H1 (cell line): Measurements from ENCODE around the gene STIM1. TPM values are rescaled to one million over a fixed set of nuclear protein-coding genes. Genes with fewer than 3 reads are reported as not detected.

Source experiments
- CBX8 ChIP-seq: fragments of 300-800, 300-1000 bp; sonication (generic); IDR thresholded peaks from 2 replicates; pipeline ENCODE4 v1.7.1; 2016; ENCODE audit warnings: low read depth, low read length, borderline replicate concordance
- EP300 ChIP-seq, 2 experiments: IDR thresholded peaks; 1 replicate in 1 of 2; 2 replicates in 1 of 2; pipeline ENCODE4 v1.6.1; 2011 to 2012; ENCODE audit warnings: low read depth in 2 of 2, low read length in 2 of 2, mild to moderate bottlenecking in 2 of 2, borderline replicate concordance in 1 of 2, inconsistent platforms in 1 of 2, moderate library complexity in 1 of 2
- HDAC2 ChIP-seq, 2 experiments: fragments of 300-600 bp in 1 of 2; sonication (generic) in 1 of 2; IDR thresholded peaks; 2 replicates each; pipeline ENCODE4 v1.6.1; 2011 to 2012; ENCODE audit warnings: low read depth in 2 of 2, low read length in 2 of 2, mild to moderate bottlenecking in 2 of 2, moderate library complexity in 2 of 2, borderline replicate concordance in 1 of 2, inconsistent platforms in 1 of 2
- RAD21 ChIP-seq, 2 experiments: IDR thresholded peaks in 1 of 2; conservative IDR thresholded peaks in 1 of 2; 2 replicates each; pipeline ENCODE4 v1.6.1; 2011; ENCODE audit warnings: low read depth in 2 of 2, low read length in 2 of 2, improper control_type of control experiment in 1 of 2, inconsistent platforms in 1 of 2, mild to moderate bottlenecking in 1 of 2, moderate library complexity in 1 of 2
- RFX5 ChIP-seq: IDR thresholded peaks from 2 replicates; pipeline ENCODE4 v1.6.1; 2011; ENCODE audit warnings: low read depth, low read length, improper control_type of control experiment, borderline replicate concordance
- YY1 ChIP-seq: IDR thresholded peaks from 2 replicates; pipeline ENCODE4 v1.6.1; 2011; ENCODE audit warnings: low read depth, mild to moderate bottlenecking, low read length
- polyA plus RNA-seq, 7 experiments: library from polyadenylated mRNA; depleted of rRNA in 3 of 7; stranded (reverse) in 5 of 7; unstranded in 2 of 7; fragments of >200 nt in 5 of 7; fragments of 200-250 nt in 2 of 7; gene quantifications; 1 replicate in 5 of 7; 2 replicates in 1 of 7; 4 replicates in 1 of 7; pipeline versions ENCODE4 v1.2.1 to v1.2.3, GENCODE V29; 2011 to 2013; ENCODE audit warnings: missing spikeins in 2 of 7, mixed read lengths in 2 of 7
- total RNA-seq: library from RNA; stranded (reverse); fragmentation: NEBNext Ultra II Directional; extraction: Animal tissue kit (Norgen Biotek cat#: 25700); gene quantifications from 2 replicates; pipeline ENCODE4 v1.2.1, GENCODE V29; 2021
- TF ChIP-seq, protein P1 (sequence below): fragments of 300-600 bp; sonication (generic); IDR thresholded peaks from 2 replicates; pipeline ENCODE4 v1.7.1; 2012; ENCODE audit warnings: low read length, moderate library complexity, mild to moderate bottlenecking, inconsistent platforms; ENCODE audit not compliant: insufficient replicate concordance

The STIM1 gene
- total and polyA plus RNA-seq, 2 of the 8 experiments (the other 6 are each of a cell fraction or from before 2014, with no cell fraction given) = 11.1 to 12.2 TPM

GRCh38 chr11:4054643-4055042, 199.2 kb downstream of the STIM1 start (continued):
- TF ChIP-seq, protein P1, sequence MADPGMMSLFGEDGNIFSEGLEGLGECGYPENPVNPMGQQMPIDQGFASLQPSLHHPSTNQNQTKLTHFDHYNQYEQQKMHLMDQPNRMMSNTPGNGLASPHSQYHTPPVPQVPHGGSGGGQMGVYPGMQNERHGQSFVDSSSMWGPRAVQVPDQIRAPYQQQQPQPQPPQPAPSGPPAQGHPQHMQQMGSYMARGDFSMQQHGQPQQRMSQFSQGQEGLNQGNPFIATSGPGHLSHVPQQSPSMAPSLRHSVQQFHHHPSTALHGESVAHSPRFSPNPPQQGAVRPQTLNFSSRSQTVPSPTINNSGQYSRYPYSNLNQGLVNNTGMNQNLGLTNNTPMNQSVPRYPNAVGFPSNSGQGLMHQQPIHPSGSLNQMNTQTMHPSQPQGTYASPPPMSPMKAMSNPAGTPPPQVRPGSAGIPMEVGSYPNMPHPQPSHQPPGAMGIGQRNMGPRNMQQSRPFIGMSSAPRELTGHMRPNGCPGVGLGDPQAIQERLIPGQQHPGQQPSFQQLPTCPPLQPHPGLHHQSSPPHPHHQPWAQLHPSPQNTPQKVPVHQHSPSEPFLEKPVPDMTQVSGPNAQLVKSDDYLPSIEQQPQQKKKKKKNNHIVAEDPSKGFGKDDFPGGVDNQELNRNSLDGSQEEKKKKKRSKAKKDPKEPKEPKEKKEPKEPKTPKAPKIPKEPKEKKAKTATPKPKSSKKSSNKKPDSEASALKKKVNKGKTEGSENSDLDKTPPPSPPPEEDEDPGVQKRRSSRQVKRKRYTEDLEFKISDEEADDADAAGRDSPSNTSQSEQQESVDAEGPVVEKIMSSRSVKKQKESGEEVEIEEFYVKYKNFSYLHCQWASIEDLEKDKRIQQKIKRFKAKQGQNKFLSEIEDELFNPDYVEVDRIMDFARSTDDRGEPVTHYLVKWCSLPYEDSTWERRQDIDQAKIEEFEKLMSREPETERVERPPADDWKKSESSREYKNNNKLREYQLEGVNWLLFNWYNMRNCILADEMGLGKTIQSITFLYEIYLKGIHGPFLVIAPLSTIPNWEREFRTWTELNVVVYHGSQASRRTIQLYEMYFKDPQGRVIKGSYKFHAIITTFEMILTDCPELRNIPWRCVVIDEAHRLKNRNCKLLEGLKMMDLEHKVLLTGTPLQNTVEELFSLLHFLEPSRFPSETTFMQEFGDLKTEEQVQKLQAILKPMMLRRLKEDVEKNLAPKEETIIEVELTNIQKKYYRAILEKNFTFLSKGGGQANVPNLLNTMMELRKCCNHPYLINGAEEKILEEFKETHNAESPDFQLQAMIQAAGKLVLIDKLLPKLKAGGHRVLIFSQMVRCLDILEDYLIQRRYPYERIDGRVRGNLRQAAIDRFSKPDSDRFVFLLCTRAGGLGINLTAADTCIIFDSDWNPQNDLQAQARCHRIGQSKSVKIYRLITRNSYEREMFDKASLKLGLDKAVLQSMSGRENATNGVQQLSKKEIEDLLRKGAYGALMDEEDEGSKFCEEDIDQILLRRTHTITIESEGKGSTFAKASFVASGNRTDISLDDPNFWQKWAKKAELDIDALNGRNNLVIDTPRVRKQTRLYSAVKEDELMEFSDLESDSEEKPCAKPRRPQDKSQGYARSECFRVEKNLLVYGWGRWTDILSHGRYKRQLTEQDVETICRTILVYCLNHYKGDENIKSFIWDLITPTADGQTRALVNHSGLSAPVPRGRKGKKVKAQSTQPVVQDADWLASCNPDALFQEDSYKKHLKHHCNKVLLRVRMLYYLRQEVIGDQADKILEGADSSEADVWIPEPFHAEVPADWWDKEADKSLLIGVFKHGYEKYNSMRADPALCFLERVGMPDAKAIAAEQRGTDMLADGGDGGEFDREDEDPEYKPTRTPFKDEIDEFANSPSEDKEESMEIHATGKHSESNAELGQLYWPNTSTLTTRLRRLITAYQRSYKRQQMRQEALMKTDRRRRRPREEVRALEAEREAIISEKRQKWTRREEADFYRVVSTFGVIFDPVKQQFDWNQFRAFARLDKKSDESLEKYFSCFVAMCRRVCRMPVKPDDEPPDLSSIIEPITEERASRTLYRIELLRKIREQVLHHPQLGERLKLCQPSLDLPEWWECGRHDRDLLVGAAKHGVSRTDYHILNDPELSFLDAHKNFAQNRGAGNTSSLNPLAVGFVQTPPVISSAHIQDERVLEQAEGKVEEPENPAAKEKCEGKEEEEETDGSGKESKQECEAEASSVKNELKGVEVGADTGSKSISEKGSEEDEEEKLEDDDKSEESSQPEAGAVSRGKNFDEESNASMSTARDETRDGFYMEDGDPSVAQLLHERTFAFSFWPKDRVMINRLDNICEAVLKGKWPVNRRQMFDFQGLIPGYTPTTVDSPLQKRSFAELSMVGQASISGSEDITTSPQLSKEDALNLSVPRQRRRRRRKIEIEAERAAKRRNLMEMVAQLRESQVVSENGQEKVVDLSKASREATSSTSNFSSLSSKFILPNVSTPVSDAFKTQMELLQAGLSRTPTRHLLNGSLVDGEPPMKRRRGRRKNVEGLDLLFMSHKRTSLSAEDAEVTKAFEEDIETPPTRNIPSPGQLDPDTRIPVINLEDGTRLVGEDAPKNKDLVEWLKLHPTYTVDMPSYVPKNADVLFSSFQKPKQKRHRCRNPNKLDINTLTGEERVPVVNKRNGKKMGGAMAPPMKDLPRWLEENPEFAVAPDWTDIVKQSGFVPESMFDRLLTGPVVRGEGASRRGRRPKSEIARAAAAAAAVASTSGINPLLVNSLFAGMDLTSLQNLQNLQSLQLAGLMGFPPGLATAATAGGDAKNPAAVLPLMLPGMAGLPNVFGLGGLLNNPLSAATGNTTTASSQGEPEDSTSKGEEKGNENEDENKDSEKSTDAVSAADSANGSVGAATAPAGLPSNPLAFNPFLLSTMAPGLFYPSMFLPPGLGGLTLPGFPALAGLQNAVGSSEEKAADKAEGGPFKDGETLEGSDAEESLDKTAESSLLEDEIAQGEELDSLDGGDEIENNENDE = no peak
- no peak for TF ChIP-seq RAD21 (IDR thresholded peaks at IDR 0.05 in 1 of 2, conservative IDR thresholded peaks at IDR 0.05 in 1 of 2; ENCODE audit: low read depth in 2 of 2, low read length in 2 of 2)
- TF ChIP-seq CBX8 = no peak
- TF ChIP-seq YY1 = no peak
- TF ChIP-seq RFX5 = no peak
- TF ChIP-seq HDAC2 (IDR thresholded peaks at IDR 0.05; ENCODE audit: borderline replicate concordance in 1 of 2, low read depth in 2 of 2, low read length in 2 of 2) = no peak
- no peak for TF ChIP-seq EP300 (IDR thresholded peaks at IDR 0.05; ENCODE audit: borderline replicate concordance in 1 of 2, low read depth in 2 of 2, low read length in 2 of 2)
- TF ChIP-seq, all 59 proteins: peak for 0
